H9 (cell line): Measurements from ENCODE around the gene PPP1R9A. TPM values are rescaled to one million over a fixed set of nuclear protein-coding genes. Genes with fewer than 3 reads are reported as not detected.

Experiments
- DNase-seq: peaks from one replicate; pipeline ENCODE4 v3.0.0-alpha.2; 2017
- H2AFZ ChIP-seq: one replicate; pipeline ENCODE4 v1.6.1; 2013; ENCODE audit warnings: mild to moderate bottlenecking, low read length, control low read depth, moderate library complexity
- H2AK5ac ChIP-seq: 2 replicates; pipeline ENCODE4 v1.6.1; 2013; ENCODE audit warnings: low read length, control low read depth, mixed read lengths; ENCODE audit not compliant: insufficient read length
- H2BK120ac ChIP-seq: one replicate; pipeline ENCODE4 v1.6.1; 2013; ENCODE audit warnings: low read depth, mild to moderate bottlenecking, low read length, control low read depth, inconsistent platforms; ENCODE audit not compliant: poor library complexity, severe bottlenecking
- H2BK12ac ChIP-seq: 2 replicates; pipeline ENCODE4 v1.6.1; 2013; ENCODE audit warnings: low read length, control low read depth, mixed read lengths, low read depth; ENCODE audit not compliant: insufficient read length
- H2BK15ac ChIP-seq: 2 replicates; pipeline ENCODE4 v1.6.1; 2013; ENCODE audit warnings: low read depth, low read length, control low read depth
- H2BK20ac ChIP-seq: one replicate; pipeline ENCODE4 v1.6.1; 2013; ENCODE audit warnings: low read depth, mild to moderate bottlenecking, low read length, control low read depth, inconsistent platforms; ENCODE audit not compliant: poor library complexity, severe bottlenecking
- H2BK5ac ChIP-seq: 2 replicates; pipeline ENCODE4 v1.6.1; 2013; ENCODE audit warnings: low read length, control low read depth, mixed read lengths; ENCODE audit not compliant: insufficient read length
- H3K14ac ChIP-seq: 2 replicates; pipeline ENCODE4 v1.6.1; 2013; ENCODE audit warnings: low read length, control low read depth; ENCODE audit not compliant: insufficient read depth
- H3K18ac ChIP-seq: 2 replicates; pipeline ENCODE4 v1.6.1; 2013; ENCODE audit warnings: low read depth, mild to moderate bottlenecking, mixed read lengths, low read length, control low read depth; ENCODE audit not compliant: insufficient read length
- H3K23ac ChIP-seq: 2 replicates; pipeline ENCODE4 v1.6.1; 2013; ENCODE audit warnings: low read length, control low read depth, mixed read lengths, low read depth; ENCODE audit not compliant: insufficient read length
- H3K23me2 ChIP-seq: 2 replicates; pipeline ENCODE4 v1.6.1; 2013; ENCODE audit warnings: low read depth, mild to moderate bottlenecking, mixed read lengths, low read length, control low read depth; ENCODE audit not compliant: insufficient read length, poor library complexity, severe bottlenecking
- H3K27ac ChIP-seq: 2 replicates; pipeline ENCODE4 v1.5.1; 2013; ENCODE audit warnings: low read length, control low read depth, mixed read lengths, low read depth; ENCODE audit not compliant: insufficient read length
- H3K27me3 ChIP-seq: 2 replicates; pipeline ENCODE4 v1.6.1; 2013; ENCODE audit warnings: low read length, control low read depth, inconsistent platforms; ENCODE audit not compliant: insufficient read depth
- H3K4ac ChIP-seq: 2 replicates; pipeline ENCODE4 v1.6.1; 2013; ENCODE audit warnings: low read depth, mild to moderate bottlenecking, control low read depth, inconsistent platforms, low read length, moderate library complexity
- H3K4me1 ChIP-seq: 2 replicates; pipeline ENCODE4 v1.6.1; 2013; ENCODE audit warnings: low read length, control low read depth, inconsistent platforms; ENCODE audit not compliant: insufficient read depth
- H3K4me2 ChIP-seq: 2 replicates; pipeline ENCODE4 v1.6.1; 2013; ENCODE audit warnings: low read length, control low read depth, mixed read lengths; ENCODE audit not compliant: insufficient read length, insufficient read depth
- H3K56ac ChIP-seq: 2 replicates; pipeline ENCODE4 v1.6.1; 2013; ENCODE audit warnings: low read depth, mild to moderate bottlenecking, mixed read lengths, low read length, control low read depth; ENCODE audit not compliant: insufficient read length
- H3K79me1 ChIP-seq: 2 replicates; pipeline ENCODE4 v1.6.1; 2013; ENCODE audit warnings: low read depth, mild to moderate bottlenecking, moderate library complexity, low read length, control low read depth, inconsistent platforms; ENCODE audit not compliant: insufficient read depth, poor library complexity, severe bottlenecking
- H3K79me2 ChIP-seq: 2 replicates; pipeline ENCODE4 v1.6.1; 2013; ENCODE audit warnings: low read length, control low read depth, inconsistent platforms; ENCODE audit not compliant: insufficient read depth
- H3K9ac ChIP-seq: 2 replicates; pipeline ENCODE4 v1.6.1; 2013; ENCODE audit warnings: low read length, control low read depth, mixed read lengths; ENCODE audit not compliant: insufficient read length; ENCODE audit errors: extremely low read depth
- H3K9me3 ChIP-seq: one replicate; pipeline ENCODE4 v1.6.1; 2013; ENCODE audit warnings: low read depth, low read length, inconsistent platforms; ENCODE audit not compliant: control insufficient read depth
- H3T11ph ChIP-seq: one replicate; pipeline ENCODE4 v1.6.1; 2013; ENCODE audit warnings: mild to moderate bottlenecking, low read length, control low read depth, inconsistent platforms
- H4K20me1 ChIP-seq: one replicate; pipeline ENCODE4 v1.6.1; 2013; ENCODE audit not compliant: control insufficient read depth, insufficient read length, insufficient read depth
- H4K5ac ChIP-seq: 2 replicates; pipeline ENCODE4 v1.6.1; 2013; ENCODE audit warnings: low read depth, mild to moderate bottlenecking, mixed read lengths, low read length, control low read depth; ENCODE audit not compliant: insufficient read length
- H4K8ac ChIP-seq: replicated peaks from 2 replicates; pipeline ENCODE4 v1.6.1; 2013; ENCODE audit warnings: low read length, control low read depth, mixed read lengths, low read depth; ENCODE audit not compliant: insufficient read length
- H4K91ac ChIP-seq: 2 replicates; pipeline ENCODE4 v1.6.1; 2013; ENCODE audit warnings: low read depth, mild to moderate bottlenecking, moderate library complexity, mixed read lengths, low read length, control low read depth; ENCODE audit not compliant: insufficient read length
- H3K27ac Mint-ChIP-seq, 3 experiments: 2 replicates in 2 of 3; 3 replicates in 1 of 3; pipeline ENCODE4 v1.8.0; 2020 to 2021; ENCODE audit warnings: mixed read lengths in 3 of 3, mild to moderate bottlenecking in 1 of 3, moderate library complexity in 1 of 3
- H3K27me3 Mint-ChIP-seq: 2 replicates; pipeline ENCODE4 v1.8.0; 2021; ENCODE audit warnings: low read depth, mild to moderate bottlenecking, moderate library complexity, mixed read lengths
- H3K36me3 Mint-ChIP-seq, 3 experiments: 2 replicates in 2 of 3; 3 replicates in 1 of 3; pipeline ENCODE4 v1.8.0; 2020 to 2021; ENCODE audit warnings: low read depth in 3 of 3, mixed read lengths in 3 of 3; ENCODE audit not compliant: insufficient read depth in 1 of 3
- H3K4me1 Mint-ChIP-seq, 2 experiments: 2 replicates each; pipeline ENCODE4 v1.8.0; 2020; ENCODE audit warnings: mixed read lengths in 2 of 2
- H3K4me3 Mint-ChIP-seq, 2 experiments: 2 replicates in 1 of 2; 3 replicates in 1 of 2; pipeline ENCODE4 v1.8.0; 2020 to 2021; ENCODE audit warnings: mild to moderate bottlenecking in 2 of 2, mixed read lengths in 2 of 2, moderate library complexity in 1 of 2
- H3K9me3 Mint-ChIP-seq, 2 experiments: 2 replicates in 1 of 2; 3 replicates in 1 of 2; pipeline ENCODE4 v1.8.0; 2020; ENCODE audit warnings: mild to moderate bottlenecking in 2 of 2, mixed read lengths in 2 of 2, moderate library complexity in 1 of 2
- WGBS: extraction: QIAGEN DNeasy Blood & Tissue Kit; methylation state at CpG from one replicate; pipeline ENCODE4 v1.1.7; 2013; ENCODE audit warnings: missing lambda C conversion rate, low lambda C conversion rate, mixed read lengths; ENCODE audit not compliant: insufficient read length; ENCODE audit errors: extremely low coverage; 5-methylcytosine and 5-hydroxymethylcytosine counted together
- total RNA-seq: library from RNA; stranded (reverse); gene quantifications from 2 replicates; pipeline ENCODE4 v1.2.1, GENCODE V29; 2021
- TF ChIP-seq, protein P1 (sequence below): fragments of 200-600 bp; sonication (generic); conservative IDR thresholded peaks from 3 replicates; pipeline ENCODE4 v1.8.0; 2021; ENCODE audit warnings: antibody characterized with exemption, mild to moderate bottlenecking

Gene PPP1R9A
- total RNA-seq, 1 experiment from 2014 or later = 17.0 TPM

DNA sequence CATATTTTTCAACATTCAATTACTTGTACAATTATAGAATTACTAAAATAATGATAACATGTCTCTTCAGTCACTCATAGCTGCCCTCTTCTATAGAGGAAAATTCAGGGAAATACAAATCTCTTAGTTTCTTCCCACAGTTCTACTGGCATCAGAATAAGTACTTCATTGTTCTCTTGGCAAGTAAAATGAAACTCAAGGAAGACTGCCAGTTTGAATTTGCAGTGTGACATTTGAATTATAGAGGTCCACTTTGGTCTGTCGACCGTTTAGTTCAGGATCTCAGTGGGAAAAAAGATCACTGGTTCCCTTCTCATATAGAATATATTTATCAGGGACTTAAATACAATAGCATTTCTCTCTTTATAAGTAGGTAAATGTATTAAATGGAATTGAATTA, 302.4 kb downstream of the PPP1R9A start:
- no peak overlapping the region for H2AK5ac ChIP-seq
- no peak overlapping the region for H3K27ac ChIP-seq
- no peak overlapping the region for H4K91ac ChIP-seq
- Mint-ChIP-seq H3K27ac (no peak overlapping the region), H3K27me3 (no peaks in the 10 kb centered on the region), H3K4me1 (no peaks in the 10 kb centered on the region), H3K36me3 (peaks cover 0 to 4% (median 0%) of the 10 kb centered on the region in 3 experiments; a peak in 2 of 7 replicates), H3K9me3 (peaks cover 0 to under 1% of the 10 kb centered on the region in 2 experiments; a peak in 2 of 5 replicates), H3K4me3 (no peak overlapping the region)
- no peak overlapping the region for H3T11ph ChIP-seq
- no peak overlapping the region for H3K4ac ChIP-seq
- no peak for DNase-seq
- H3K23me2 ChIP-seq = no peaks in the 10 kb centered on the region
- no peak overlapping the region for H2BK12ac ChIP-seq
- H4K20me1 ChIP-seq = no peaks in the 10 kb centered on the region
- no peak overlapping the region for H2AFZ ChIP-seq
- H3K79me2 ChIP-seq = no peaks in the 10 kb centered on the region
- no peaks in the 10 kb centered on the region for H3K4me1 ChIP-seq
- H4K8ac ChIP-seq = no peak overlapping the region
- no peak overlapping the region for H2BK5ac ChIP-seq
- TF ChIP-seq, protein P1, sequence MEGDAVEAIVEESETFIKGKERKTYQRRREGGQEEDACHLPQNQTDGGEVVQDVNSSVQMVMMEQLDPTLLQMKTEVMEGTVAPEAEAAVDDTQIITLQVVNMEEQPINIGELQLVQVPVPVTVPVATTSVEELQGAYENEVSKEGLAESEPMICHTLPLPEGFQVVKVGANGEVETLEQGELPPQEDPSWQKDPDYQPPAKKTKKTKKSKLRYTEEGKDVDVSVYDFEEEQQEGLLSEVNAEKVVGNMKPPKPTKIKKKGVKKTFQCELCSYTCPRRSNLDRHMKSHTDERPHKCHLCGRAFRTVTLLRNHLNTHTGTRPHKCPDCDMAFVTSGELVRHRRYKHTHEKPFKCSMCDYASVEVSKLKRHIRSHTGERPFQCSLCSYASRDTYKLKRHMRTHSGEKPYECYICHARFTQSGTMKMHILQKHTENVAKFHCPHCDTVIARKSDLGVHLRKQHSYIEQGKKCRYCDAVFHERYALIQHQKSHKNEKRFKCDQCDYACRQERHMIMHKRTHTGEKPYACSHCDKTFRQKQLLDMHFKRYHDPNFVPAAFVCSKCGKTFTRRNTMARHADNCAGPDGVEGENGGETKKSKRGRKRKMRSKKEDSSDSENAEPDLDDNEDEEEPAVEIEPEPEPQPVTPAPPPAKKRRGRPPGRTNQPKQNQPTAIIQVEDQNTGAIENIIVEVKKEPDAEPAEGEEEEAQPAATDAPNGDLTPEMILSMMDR = no peak
- H3K18ac ChIP-seq = no peak overlapping the region
- no peak overlapping the region for H3K4me2 ChIP-seq
- WGBS = no CpG with 5 or more reads among the region's 2 CpGs
- H2BK15ac ChIP-seq = no peak overlapping the region
- H3K9me3 ChIP-seq = no peaks in the 10 kb centered on the region
- H3K27me3 ChIP-seq = no peaks in the 10 kb centered on the region
- H3K79me1 ChIP-seq = no peaks in the 10 kb centered on the region
- no peak overlapping the region for H3K56ac ChIP-seq
- no peak overlapping the region for H3K14ac ChIP-seq
- H3K23ac ChIP-seq = no peak overlapping the region
- H4K5ac ChIP-seq = no peak overlapping the region
- no peak overlapping the region for H3K9ac ChIP-seq
- H2BK120ac ChIP-seq = no peak overlapping the region
- no peak overlapping the region for H2BK20ac ChIP-seq
